Lung (tissue), 12 donors: ENCODE data around the gene GGN. TPM values are rescaled to one million over a fixed set of nuclear protein-coding genes. Genes with fewer than 3 reads are reported as not detected.
"Not testable (repeated sequence)": the region's sequence is repeated elsewhere in the genome, so short reads cannot be mapped to it uniquely, and the experiment has no call there.

Source experiments
- ATAC-seq: fragments of 200-7000 bp; cut with Tn5 transposase; one replicate; pipeline ENCODE4 v1.9.1; 2020; ENCODE audit warnings: moderate number of reproducible peaks; ENCODE audit not compliant: insufficient read depth, low FRiP score
- DNase-seq, 3 donors: peaks; one replicate each; pipeline ENCODE4 v3.0.0-alpha.2; 2013 to 2017
- H3K27ac ChIP-seq, 2 donors: one replicate each; pipeline ENCODE4 v1.5.1; 2013; ENCODE audit warnings: mild to moderate bottlenecking in 2 of 2, moderate library complexity in 2 of 2, control low read depth in 1 of 2, inconsistent platforms in 1 of 2, low read depth in 1 of 2, low read length in 1 of 2
- H3K27me3 ChIP-seq, 3 donors: one replicate each; pipeline ENCODE4 v1.5.1; 2013; ENCODE audit warnings: low read length in 2 of 3; ENCODE audit not compliant: control insufficient read depth in 3 of 3, insufficient read depth in 3 of 3
- H3K36me3 ChIP-seq, 4 donors: one replicate each; pipeline ENCODE4 v1.5.1; 2013; ENCODE audit warnings: low read length in 4 of 4, mild to moderate bottlenecking in 1 of 4, moderate library complexity in 1 of 4; ENCODE audit not compliant: control insufficient read depth in 4 of 4, insufficient read depth in 4 of 4
- H3K4me1 ChIP-seq, 5 donors: one replicate each; pipeline ENCODE4 v1.5.1; 2013; ENCODE audit warnings: low read length in 5 of 5, mild to moderate bottlenecking in 2 of 5, moderate library complexity in 1 of 5; ENCODE audit not compliant: control insufficient read depth in 5 of 5, insufficient read depth in 5 of 5
- H3K4me3 ChIP-seq: one replicate; pipeline ENCODE4 v1.5.1; 2013; ENCODE audit warnings: mild to moderate bottlenecking, control low read depth, moderate library complexity
- H3K9ac ChIP-seq, 2 donors: one replicate each; pipeline ENCODE4 v1.5.1; 2013; ENCODE audit warnings: low read length in 2 of 2, control low read depth in 1 of 2; ENCODE audit not compliant: insufficient read depth in 1 of 2
- H3K9me3 ChIP-seq, 4 donors: one replicate each; pipeline ENCODE4 v1.5.1; 2013; ENCODE audit warnings: low read length in 3 of 4, mild to moderate bottlenecking in 1 of 4, moderate library complexity in 1 of 4; ENCODE audit not compliant: control insufficient read depth in 4 of 4, insufficient read depth in 3 of 4
- CTCF ChIP-seq: IDR thresholded peaks from 2 replicates; pipeline ENCODE4 v1.5.1; 2012; ENCODE audit warnings: mild to moderate bottlenecking; ENCODE audit errors: control extremely low read depth, extremely low read depth
- WGBS, 2 donors: extraction: QIAGEN DNeasy Blood & Tissue Kit; methylation state at CpG; one replicate each; pipeline ENCODE4 v1.1.7; 2013; 5-methylcytosine and 5-hydroxymethylcytosine counted together
- polyA plus RNA-seq, 2 donors: library from polyadenylated mRNA; stranded (reverse); fragments of 200-250 nt; gene quantifications; one replicate each; pipeline ENCODE4 v1.2.1, GENCODE V29; 2013
- total RNA-seq, 2 donors: library from RNA; depleted of rRNA in 1 of 2; stranded (reverse); fragments of >200 nt in 1 of 2; gene quantifications; one replicate each; pipeline ENCODE4 v1.2.1, GENCODE V29; 2014 to 2021
- donor health status: control.
- donor health status: control.
- donor health status: Bipolar disorder and iron deficiency.
- donor health status: healthy.
- donor health status: DM: yes; HTN: yes; CAD: no.

Gene GGN
- total and polyA plus RNA-seq, 4 donors = 0.17 to 0.61 (median 0.38) TPM

- no peaks in the 10 kb centered on the region for H3K36me3 ChIP-seq
- DNase-seq (no peak), ATAC-seq (no peak)
- 80 to 81% methylated on average over 3 of the region's 3 CpGs for WGBS, 2 donors
- peaks cover 0 to 3% (median 0%) of the 10 kb centered on the region in 3 donors for H3K27me3 ChIP-seq
- H3K4me3 ChIP-seq = no peak overlapping the region
- H3K9ac ChIP-seq = no peak overlapping the region
- no peak overlapping the region for H3K27ac ChIP-seq
- H3K9me3 ChIP-seq = no peaks in the 10 kb centered on the region
- no peak for TF ChIP-seq CTCF
- no peaks in the 10 kb centered on the region for H3K4me1 ChIP-seq
These were observed 37.0 kb downstream of the GGN start for GRCh38 chr19:38350883-38351282.

GRCh38 chr19:38346837-38347236, 41.0 kb downstream of the GGN start:
- ATAC-seq = no peak

GRCh38 chr19:38340927-38341326, 46.9 kb downstream of the GGN start:
- no peak for TF ChIP-seq CTCF
- ATAC-seq (no peak), DNase-seq (no peak)
- H3K9ac ChIP-seq = no peak overlapping the region
- H3K9me3 ChIP-seq = no peaks in the 10 kb centered on the region
- peaks cover 0 to 2% (median 0%) of the 10 kb centered on the region in 4 donors for H3K36me3 ChIP-seq
- 98 to 99% methylated on average over 2 of the region's 2 CpGs for WGBS, 2 donors
- H3K4me1 ChIP-seq = peaks cover 0 to 8% (median 0%) of the 10 kb centered on the region in 5 donors
- no peaks in the 10 kb centered on the region for H3K27me3 ChIP-seq
- no peak overlapping the region for H3K27ac ChIP-seq
- H3K4me3 ChIP-seq = no peak overlapping the region

More at GRCh38 chr19:38346837-38347236, 41.0 kb downstream of the GGN start:
- Histone ChIP-seq H3K9ac (no peak overlapping the region), H3K4me3 (no peak overlapping the region), H3K9me3 (no peaks in the 10 kb centered on the region), H3K36me3 (no peaks in the 10 kb centered on the region), H3K27ac (no peak overlapping the region), H3K27me3 (no peaks in the 10 kb centered on the region), H3K4me1 (no peaks in the 10 kb centered on the region)
- DNase-seq = no peak
- TF ChIP-seq CTCF = no peak
- 85 to 94% methylated on average over 4 of the region's 4 CpGs for WGBS, 2 donors

GRCh38 chr19:38339011-38339410, 48.8 kb downstream of the GGN start:
- H3K4me3 ChIP-seq, H3K4me1 ChIP-seq, ATAC-seq, H3K9me3 ChIP-seq, H3K9ac ChIP-seq, H3K36me3 ChIP-seq, DNase-seq, H3K27ac ChIP-seq, H3K27me3 ChIP-seq: not testable (repeated sequence)
- 70 to 75% methylated on average over 4 of the region's 4 CpGs for WGBS, 2 donors
